ENCODE measurements around the gene SLC29A1. TPM values are rescaled to one million over a fixed set of nuclear protein-coding genes. Genes with fewer than 3 reads are reported as not detected.

Gene SLC29A1
- total and polyA plus RNA-seq, 2 of the 8 experiments (the other 6 are each of a cell fraction or from before 2014, with no cell fraction given) = 187 to 558 TPM

- TF ChIP-seq FOSL1 (IDR thresholded peaks at IDR 0.05; ENCODE audit: insufficient read depth, low read depth, low read length) = no peak
- no peak for TF ChIP-seq MAX (IDR thresholded peaks at IDR 0.05)
- no peak for TF ChIP-seq KDM4A (IDR thresholded peaks at IDR 0.05; ENCODE audit: low read depth, low read length, severe bottlenecking)
- no peak for TF ChIP-seq SRF (IDR thresholded peaks at IDR 0.05; ENCODE audit: low read depth, low read length)
These were observed 44.8 kb upstream of the SLC29A1 start (continued) for GRCh38 chr6:44178424-44179071.
